ENCODE data around the gene USP33. TPM values are rescaled to one million over a fixed set of nuclear protein-coding genes. Genes with fewer than 3 reads are reported as not detected.

Gene USP33
- total and polyA plus RNA-seq, 2 of the 13 experiments (the other 11 are each of a cell fraction or from before 2014, with no cell fraction given) = 32.0 to 49.1 TPM

DNA sequence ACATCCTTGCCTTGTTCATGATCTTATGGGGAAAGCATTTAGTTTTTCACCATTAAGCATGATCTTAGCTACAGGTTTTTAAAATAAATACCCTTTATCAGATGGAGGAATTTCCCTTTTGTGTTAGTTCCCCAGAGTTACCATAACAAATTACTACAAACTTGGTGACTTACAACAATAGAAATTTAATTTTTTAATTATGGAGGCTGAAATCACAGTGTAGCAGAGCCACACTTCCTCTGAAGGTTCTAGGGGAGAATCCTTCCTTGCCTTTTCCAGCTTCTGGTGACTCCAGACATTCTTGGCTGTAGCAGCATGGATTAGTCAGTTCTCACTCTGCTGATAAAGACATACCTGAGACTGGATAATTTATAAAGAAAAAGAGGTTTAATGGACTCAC lies 38.3 kb upstream of the USP33 start:
- Histone ChIP-seq H3K9me3 (ENCODE audit: low read length) (no peaks in the 10 kb centered on the region), H3K79me2 (ENCODE audit: insufficient read depth, low read length) (no peaks in the 10 kb centered on the region), H3K4me3 (replicated peaks in 1 of 3; ENCODE audit: insufficient read depth in 1 of 3, low read depth in 2 of 3, low read length in 3 of 3) (no peak overlapping the region), H4K20me1 (ENCODE audit: insufficient read depth, low read length) (no peaks in the 10 kb centered on the region), H3K4me2 (ENCODE audit: low read depth, low read length) (no peak overlapping the region), H3K27me3 (ENCODE audit: control insufficient read depth in 1 of 2, insufficient read depth in 2 of 2, low read length in 2 of 2) (no peaks in the 10 kb centered on the region), H3K27ac (ENCODE audit: extremely low read length, insufficient read depth, low read length) (no peak overlapping the region), H3K4me1 (ENCODE audit: insufficient read depth, low read length) (peaks cover 12% of the 10 kb centered on the region), H3K9ac (ENCODE audit: insufficient read depth, low read depth, low read length) (no peak overlapping the region), H3K36me3 (replicated peaks in 1 of 2; ENCODE audit: control insufficient read depth in 1 of 2, insufficient read depth in 2 of 2, low read length in 2 of 2) (0 out of 5 replicates have a peak, but pooled peaks cover 0 to 1% of the 10 kb centered on the region in 2 experiments), H2AFZ (ENCODE audit: low read length) (no peak overlapping the region)
- DNase-seq (ENCODE audit: low spot score) = no peak
- ChIA-PET CTCF (ENCODE audit: low intra/inter-chr PET ratio, low total read pairs) (no interaction called here), POLR2A (no interaction called here)
- in situ Hi-C loops (cut with HindIII; ENCODE audit: extremely low pct_ligation_motif_present, low pct_unique_long_range_greater_than_20kb) (no loop called here), intact Hi-C loops (cut with micrococcal nuclease; ENCODE audit: unreplicated experiment) (loop anchor here (2.0 kb wide), 1 partner anchor 39 kb away; the partner anchor contains the start of gene USP33)
- no peak for FAIRE-seq
- no TSS peak for BruUV-seq (replicated peaks)
- no peak for ATAC-seq
- no peak for TF ChIP-seq ZNF766 (CRISPR knock-in tag; IDR thresholded peaks at IDR 0.05; ENCODE audit: borderline replicate concordance)
- TF ChIP-seq, protein P1, sequence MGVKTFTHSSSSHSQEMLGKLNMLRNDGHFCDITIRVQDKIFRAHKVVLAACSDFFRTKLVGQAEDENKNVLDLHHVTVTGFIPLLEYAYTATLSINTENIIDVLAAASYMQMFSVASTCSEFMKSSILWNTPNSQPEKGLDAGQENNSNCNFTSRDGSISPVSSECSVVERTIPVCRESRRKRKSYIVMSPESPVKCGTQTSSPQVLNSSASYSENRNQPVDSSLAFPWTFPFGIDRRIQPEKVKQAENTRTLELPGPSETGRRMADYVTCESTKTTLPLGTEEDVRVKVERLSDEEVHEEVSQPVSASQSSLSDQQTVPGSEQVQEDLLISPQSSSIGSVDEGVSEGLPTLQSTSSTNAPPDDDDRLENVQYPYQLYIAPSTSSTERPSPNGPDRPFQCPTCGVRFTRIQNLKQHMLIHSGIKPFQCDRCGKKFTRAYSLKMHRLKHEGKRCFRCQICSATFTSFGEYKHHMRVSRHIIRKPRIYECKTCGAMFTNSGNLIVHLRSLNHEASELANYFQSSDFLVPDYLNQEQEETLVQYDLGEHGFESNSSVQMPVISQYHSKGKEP (CRISPR knock-in tag; IDR thresholded peaks at IDR 0.05) = no peak
- TF ChIP-seq, protein P2, sequence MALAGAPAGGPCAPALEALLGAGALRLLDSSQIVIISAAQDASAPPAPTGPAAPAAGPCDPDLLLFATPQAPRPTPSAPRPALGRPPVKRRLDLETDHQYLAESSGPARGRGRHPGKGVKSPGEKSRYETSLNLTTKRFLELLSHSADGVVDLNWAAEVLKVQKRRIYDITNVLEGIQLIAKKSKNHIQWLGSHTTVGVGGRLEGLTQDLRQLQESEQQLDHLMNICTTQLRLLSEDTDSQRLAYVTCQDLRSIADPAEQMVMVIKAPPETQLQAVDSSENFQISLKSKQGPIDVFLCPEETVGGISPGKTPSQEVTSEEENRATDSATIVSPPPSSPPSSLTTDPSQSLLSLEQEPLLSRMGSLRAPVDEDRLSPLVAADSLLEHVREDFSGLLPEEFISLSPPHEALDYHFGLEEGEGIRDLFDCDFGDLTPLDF (CRISPR knock-in tag; IDR thresholded peaks at IDR 0.05) = no peak
- no peak for TF ChIP-seq ZNF343 (CRISPR knock-in tag; IDR thresholded peaks at IDR 0.05)
- TF ChIP-seq SIX4 (CRISPR knock-in tag; IDR thresholded peaks at IDR 0.05) = no peak
- TF ChIP-seq FOSL2 (CRISPR knock-in tag; IDR thresholded peaks at IDR 0.05) = no peak
- TF ChIP-seq RBM22 (optimal IDR thresholded peaks at IDR 0.05; ENCODE audit: low read length) = no peak
- no peak for TF ChIP-seq ZNF205 (CRISPR knock-in tag; IDR thresholded peaks at IDR 0.05)
- TF ChIP-seq ZNF7 (CRISPR knock-in tag; IDR thresholded peaks at IDR 0.05) = no peak
- TF ChIP-seq, protein P3, sequence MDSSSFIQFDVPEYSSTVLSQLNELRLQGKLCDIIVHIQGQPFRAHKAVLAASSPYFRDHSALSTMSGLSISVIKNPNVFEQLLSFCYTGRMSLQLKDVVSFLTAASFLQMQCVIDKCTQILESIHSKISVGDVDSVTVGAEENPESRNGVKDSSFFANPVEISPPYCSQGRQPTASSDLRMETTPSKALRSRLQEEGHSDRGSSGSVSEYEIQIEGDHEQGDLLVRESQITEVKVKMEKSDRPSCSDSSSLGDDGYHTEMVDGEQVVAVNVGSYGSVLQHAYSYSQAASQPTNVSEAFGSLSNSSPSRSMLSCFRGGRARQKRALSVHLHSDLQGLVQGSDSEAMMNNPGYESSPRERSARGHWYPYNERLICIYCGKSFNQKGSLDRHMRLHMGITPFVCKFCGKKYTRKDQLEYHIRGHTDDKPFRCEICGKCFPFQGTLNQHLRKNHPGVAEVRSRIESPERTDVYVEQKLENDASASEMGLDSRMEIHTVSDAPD (CRISPR knock-in tag; IDR thresholded peaks at IDR 0.05) = no peak
- TF ChIP-seq PRMT3 (CRISPR knock-in tag; IDR thresholded peaks at IDR 0.05; ENCODE audit: borderline replicate concordance, low read depth) = no peak
- no peak for TF ChIP-seq ZNF17 (CRISPR knock-in tag; IDR thresholded peaks at IDR 0.05)
- no peak for TF ChIP-seq ZNF670 (CRISPR knock-in tag; IDR thresholded peaks at IDR 0.05; ENCODE audit: borderline replicate concordance)
